ENCODE results near the gene EOLA2. TPM values are rescaled to one million over a fixed set of nuclear protein-coding genes. Genes with fewer than 3 reads are reported as not detected.
"Not testable (repeated sequence)": the region's sequence is repeated elsewhere in the genome, so short reads cannot be mapped to it uniquely, and the experiment has no call there.

EOLA2 gene
- total RNA-seq, 1 experiment from 2014 or later = 41.2 TPM

DNA sequence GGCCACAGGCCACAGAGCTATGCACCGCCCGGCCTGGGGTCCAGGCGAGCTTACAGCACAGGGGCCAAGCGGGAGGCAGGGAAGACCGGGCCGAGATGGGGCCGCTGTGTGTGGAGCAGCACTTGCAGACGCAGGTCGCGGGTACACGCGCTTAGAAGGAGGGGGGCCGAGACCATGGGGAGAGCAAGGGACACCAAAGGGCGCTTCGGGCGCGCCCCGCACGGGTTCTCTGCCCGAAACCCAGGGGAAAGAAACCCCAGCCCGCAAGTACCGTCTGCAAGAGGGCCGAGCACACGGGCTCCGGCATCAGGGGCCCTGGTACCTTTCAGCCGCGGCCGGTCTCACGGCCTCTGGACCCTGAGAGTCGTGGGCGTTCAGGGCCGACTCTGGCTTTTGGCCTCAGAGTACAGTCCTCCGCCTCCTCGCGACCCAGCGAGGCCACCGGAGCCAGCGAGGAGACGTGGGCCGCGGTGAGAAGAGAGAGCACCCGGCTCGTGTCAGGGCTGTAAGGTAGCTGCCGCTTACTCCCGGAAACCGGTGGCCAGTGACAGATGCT is 342 bp downstream of the EOLA2 start (continued):
- TF ChIP-seq HMGA2 (CRISPR knock-in tag; IDR thresholded peaks at IDR 0.05) (no peak), SMAD3 (CRISPR knock-in tag; IDR thresholded peaks at IDR 0.05; ENCODE audit: borderline replicate concordance) (no peak)

DNA sequence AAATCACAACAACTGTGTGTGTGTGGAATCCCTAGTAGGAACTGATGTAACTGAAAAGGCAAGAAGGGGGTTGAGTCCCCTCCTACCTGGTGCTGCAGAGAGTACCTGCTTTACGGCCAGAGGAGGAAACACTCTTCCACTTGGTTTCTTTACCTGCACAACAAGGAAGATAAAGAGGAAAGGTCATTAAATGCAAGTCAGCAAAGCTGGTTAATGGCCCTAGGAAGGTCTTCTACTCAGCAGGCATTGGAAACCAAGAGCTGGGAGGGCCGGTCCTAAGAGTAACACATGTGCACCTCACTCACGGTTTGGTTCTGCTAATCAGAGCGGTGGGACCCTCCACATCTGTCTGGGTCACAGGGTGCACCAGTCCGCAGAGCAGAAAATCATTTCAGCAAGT is 963 bp downstream of the EOLA2 start:
- H3K9me3 Mint-ChIP-seq; H3K36me3 Mint-ChIP-seq; DNase-seq (ENCODE audit: low spot score); ATAC-seq; H3K4me1 Mint-ChIP-seq; H3K27ac Mint-ChIP-seq; H3K27me3 Mint-ChIP-seq (ENCODE audit: low read depth); POLR2A ChIA-PET: not testable (repeated sequence)
- CTCF ChIA-PET = interaction anchor here (3.7 kb wide), 1 partner anchor 56 kb away, joined by 14 read pairs; the partner anchor contains the start of gene MAGEA8
- peak overlapping the region; percentile 77 for H3K4me3 Mint-ChIP-seq

DNA sequence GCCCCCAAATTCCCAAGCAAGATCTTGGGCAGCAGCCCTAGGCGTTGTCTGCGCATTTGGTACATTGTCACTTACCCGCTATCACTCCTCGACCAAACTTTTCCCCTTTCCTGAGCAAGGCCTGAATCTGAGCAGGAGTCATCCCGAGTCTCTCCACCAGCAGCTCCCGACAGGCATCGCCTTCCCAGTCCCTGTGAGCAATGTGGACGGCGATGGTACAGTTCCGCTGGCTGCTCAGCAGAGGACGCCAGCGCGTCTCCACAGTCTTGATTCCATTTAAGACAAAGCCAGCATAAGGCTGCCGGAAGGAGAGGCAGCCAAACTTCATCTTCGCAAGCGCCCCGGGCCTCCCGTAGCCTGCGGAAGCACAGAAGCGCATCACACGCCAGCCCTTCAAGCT is 4.7 kb downstream of the EOLA2 start:
- H3K27ac Mint-ChIP-seq; H3K36me3 Mint-ChIP-seq; H3K4me3 Mint-ChIP-seq; H3K27me3 Mint-ChIP-seq (ENCODE audit: low read depth); CTCF ChIA-PET; H3K4me1 Mint-ChIP-seq; H3K9me3 Mint-ChIP-seq; POLR2A ChIA-PET: not testable (repeated sequence)
- ATAC-seq (peak; percentile 48), DNase-seq (ENCODE audit: low spot score) (peak; percentile 23)

DNA sequence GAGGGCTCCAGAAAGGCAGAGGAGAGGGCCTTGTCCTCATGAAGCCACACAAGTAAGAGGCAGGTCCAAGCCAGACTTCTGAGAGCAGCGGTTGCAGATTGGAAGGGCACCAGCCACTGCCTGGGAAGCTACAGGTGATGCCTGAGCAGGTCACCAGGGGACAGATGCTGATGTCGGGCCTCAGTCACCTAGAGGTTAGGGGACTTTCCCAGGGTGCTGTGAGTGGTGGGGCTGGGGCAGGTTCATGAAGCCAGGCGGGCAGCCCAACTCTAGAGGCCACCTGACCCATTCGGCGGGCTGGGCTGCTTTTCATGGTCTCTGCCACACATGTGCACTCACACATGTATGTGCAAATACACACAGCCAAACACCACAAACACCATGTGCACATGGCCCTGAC is 5.3 kb downstream of the EOLA2 start:
- DNase-seq (ENCODE audit: low spot score) = not testable (repeated sequence)

DNA sequence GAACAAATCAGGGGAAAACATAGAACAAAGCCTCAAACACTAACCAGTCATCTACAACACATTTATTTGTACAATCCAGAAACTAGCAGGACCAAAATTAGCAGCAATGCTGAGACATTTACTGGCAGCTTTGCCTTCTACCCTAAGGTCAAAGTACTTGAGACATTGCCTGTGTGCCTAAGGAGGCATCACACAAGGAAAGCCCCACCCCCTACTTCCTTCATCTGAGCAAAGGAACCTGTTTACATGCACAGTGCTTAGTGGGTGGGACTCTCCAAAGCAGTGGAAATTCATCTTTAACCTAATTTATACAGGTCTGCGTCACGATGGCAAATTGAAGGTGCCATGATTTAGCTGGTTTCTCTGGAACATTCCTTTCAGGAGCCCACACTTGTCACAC is 6.1 kb downstream of the EOLA2 start:
- H3K27me3 Mint-ChIP-seq (ENCODE audit: low read depth); H3K27ac Mint-ChIP-seq; POLR2A ChIA-PET; CTCF ChIA-PET; H3K4me1 Mint-ChIP-seq; H3K36me3 Mint-ChIP-seq; H3K9me3 Mint-ChIP-seq; DNase-seq (ENCODE audit: low spot score); H3K4me3 Mint-ChIP-seq; ATAC-seq: not testable (repeated sequence)

More for the DNA sequence above, 5.3 kb downstream of the EOLA2 start:
- H3K4me3 Mint-ChIP-seq; CTCF ChIA-PET; H3K27me3 Mint-ChIP-seq (ENCODE audit: low read depth); H3K36me3 Mint-ChIP-seq; H3K4me1 Mint-ChIP-seq; ATAC-seq; POLR2A ChIA-PET; H3K27ac Mint-ChIP-seq; H3K9me3 Mint-ChIP-seq: not testable (repeated sequence)

DNA sequence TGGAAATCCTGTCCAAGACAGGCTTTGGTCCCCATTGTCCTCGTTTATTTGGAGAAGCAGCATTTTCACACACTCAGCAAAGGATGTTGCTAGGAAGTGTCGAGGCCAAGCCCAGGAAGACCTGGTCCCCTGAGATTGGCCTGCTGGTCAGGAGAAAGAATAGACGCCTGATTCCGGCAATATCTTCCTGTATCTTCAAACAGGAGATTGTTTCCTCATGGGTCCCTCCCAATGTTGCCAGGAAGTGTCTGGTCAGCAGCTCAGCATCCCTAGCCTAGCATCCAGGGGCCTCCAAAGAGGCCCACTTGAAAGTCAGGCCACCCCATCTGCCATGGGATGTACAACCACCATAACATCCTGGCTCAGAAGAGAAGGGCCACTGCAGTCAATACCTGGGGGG is 6.9 kb downstream of the EOLA2 start:
- H3K36me3 Mint-ChIP-seq; POLR2A ChIA-PET; H3K27ac Mint-ChIP-seq; H3K9me3 Mint-ChIP-seq; DNase-seq (ENCODE audit: low spot score); H3K4me1 Mint-ChIP-seq; H3K27me3 Mint-ChIP-seq (ENCODE audit: low read depth); CTCF ChIA-PET; ATAC-seq; H3K4me3 Mint-ChIP-seq: not testable (repeated sequence)

DNA sequence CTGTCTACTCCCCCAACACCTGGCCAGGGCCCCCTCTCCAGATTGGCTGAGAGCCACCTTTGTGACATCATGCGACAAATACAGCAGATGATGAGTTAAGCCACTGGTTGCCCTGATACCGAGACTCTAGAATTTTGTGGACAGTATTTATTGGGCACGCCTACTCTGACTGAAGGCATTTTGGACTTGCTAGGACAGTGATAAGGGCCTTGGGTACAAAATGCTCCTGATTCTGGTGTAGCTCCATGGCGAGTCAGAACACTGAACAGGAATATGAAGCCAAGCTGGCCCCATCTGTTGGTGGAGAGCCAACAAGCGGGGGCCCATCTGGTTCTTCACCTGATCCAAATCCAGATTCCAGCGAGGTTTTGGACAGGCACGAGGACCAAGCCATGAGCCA is 8.9 kb downstream of the EOLA2 start, which contains the start of gene HSFX4:
Gene HSFX4 (plus strand): TSS at position 174 of the 400 bp plus-strand sequence. CDS start 72 bp downstream, at position 246.
- POLR2A ChIA-PET, H3K4me1 Mint-ChIP-seq: not testable (repeated sequence)

DNA sequence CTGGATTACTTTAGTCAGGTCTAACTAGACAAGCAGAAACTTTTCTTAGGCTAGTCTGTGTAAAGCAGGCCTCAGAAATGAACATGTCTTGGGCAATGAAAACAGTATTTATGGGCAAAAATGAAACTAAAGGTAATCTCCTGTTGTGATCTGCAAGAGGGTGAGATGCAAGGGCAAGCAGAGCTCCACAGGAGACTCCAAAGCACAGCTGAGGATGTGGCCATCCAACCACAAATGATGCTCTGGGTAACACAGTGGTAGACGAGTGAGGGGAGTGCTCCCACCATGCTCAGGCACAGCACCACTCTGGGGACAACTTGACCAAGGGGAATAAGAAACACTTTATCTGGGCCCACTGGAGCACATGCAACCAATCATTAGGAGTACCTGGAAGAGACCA is 9.7 kb downstream of the EOLA2 start:
- POLR2A ChIA-PET, H3K4me3 Mint-ChIP-seq: not testable (repeated sequence)

More for the DNA sequence above, 8.9 kb downstream of the EOLA2 start, which contains the start of gene HSFX4:
- H3K9me3 Mint-ChIP-seq; H3K4me3 Mint-ChIP-seq; H3K36me3 Mint-ChIP-seq; H3K27me3 Mint-ChIP-seq (ENCODE audit: low read depth); H3K27ac Mint-ChIP-seq; DNase-seq (ENCODE audit: low spot score); CTCF ChIA-PET; ATAC-seq: not testable (repeated sequence)

DNA sequence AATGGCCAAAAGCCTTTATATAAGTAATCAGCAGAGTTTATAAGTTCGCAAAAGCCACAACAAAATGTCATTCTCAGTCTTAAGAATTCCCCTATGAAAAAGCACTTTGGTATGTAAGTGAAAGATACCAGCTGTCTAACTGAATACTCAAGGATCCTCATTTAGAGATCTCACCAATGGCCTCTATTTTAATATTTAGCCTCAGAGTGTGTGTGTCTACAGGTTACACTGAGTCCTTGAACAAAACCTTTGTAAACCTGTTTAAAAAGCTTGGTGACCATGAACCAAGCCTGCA is 10.4 kb downstream of the EOLA2 start:
- H3K4me3 Mint-ChIP-seq; DNase-seq (ENCODE audit: low spot score); POLR2A ChIA-PET; CTCF ChIA-PET; H3K4me1 Mint-ChIP-seq; H3K27me3 Mint-ChIP-seq (ENCODE audit: low read depth); ATAC-seq; H3K36me3 Mint-ChIP-seq; H3K9me3 Mint-ChIP-seq; H3K27ac Mint-ChIP-seq: not testable (repeated sequence)

More for the DNA sequence above, 9.7 kb downstream of the EOLA2 start:
- H3K27me3 Mint-ChIP-seq (ENCODE audit: low read depth); H3K36me3 Mint-ChIP-seq; DNase-seq (ENCODE audit: low spot score); H3K9me3 Mint-ChIP-seq; H3K4me1 Mint-ChIP-seq; H3K27ac Mint-ChIP-seq; ATAC-seq; CTCF ChIA-PET: not testable (repeated sequence)

DNA sequence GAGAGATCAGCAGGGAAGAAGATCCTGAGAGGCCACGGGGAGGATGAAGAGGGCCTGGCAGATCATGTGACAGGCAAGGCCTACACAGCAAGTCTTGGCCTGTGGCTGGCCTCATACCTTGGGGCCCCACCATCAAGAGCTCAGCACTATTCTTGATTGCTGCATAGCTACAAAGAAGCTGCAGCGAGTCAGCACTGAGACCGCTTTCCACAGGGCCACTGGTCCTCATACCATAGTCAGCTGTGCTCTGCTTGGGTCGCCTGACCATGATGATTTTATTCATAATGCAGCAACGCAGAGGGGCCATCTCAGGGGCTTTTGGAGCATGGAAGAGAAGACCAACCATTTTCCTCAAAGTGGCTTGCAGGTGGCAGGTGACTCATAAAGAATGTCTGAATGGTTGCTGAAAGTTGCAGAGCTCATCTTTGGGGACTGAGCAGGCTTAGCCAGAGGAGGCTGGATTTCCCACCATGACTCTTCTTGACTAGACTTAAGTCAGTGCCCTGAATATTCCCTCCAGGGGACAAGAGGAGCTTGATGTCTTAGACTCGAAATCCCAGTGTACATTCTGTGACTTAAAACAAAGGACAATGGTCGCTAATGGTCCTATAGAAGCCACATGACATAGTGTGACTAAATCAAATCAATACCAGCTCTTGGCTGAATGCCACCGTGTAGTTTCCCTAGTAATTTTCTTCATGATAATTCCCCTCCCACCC is 10.9 kb downstream of the EOLA2 start:
- H3K4me3 Mint-ChIP-seq; ATAC-seq; POLR2A ChIA-PET; H3K27me3 Mint-ChIP-seq (ENCODE audit: low read depth); H3K9me3 Mint-ChIP-seq; DNase-seq (ENCODE audit: low spot score); H3K4me1 Mint-ChIP-seq; CTCF ChIA-PET; H3K36me3 Mint-ChIP-seq; H3K27ac Mint-ChIP-seq: not testable (repeated sequence)

DNA sequence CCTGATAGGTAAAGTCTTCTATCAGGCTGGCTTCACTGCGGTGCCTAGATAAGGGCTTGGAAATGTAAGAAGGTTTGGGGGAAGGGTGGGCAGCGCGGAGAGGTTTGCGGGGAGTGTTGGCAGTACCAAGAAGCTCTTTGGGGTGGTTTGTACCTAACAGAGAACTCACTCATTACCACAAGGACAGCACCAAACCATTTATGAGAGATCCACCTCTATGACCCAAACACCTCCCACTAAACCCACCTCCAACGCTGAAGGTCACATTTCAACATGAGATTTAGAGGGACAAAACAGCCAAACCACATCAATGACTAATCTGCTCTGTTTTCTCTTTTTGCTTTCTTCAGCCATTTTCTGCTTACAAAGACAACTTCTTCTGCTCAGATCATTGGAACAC is 13.9 kb downstream of the EOLA2 start:
- H3K4me1 Mint-ChIP-seq; H3K36me3 Mint-ChIP-seq; H3K27me3 Mint-ChIP-seq (ENCODE audit: low read depth); CTCF ChIA-PET; POLR2A ChIA-PET; H3K9me3 Mint-ChIP-seq; H3K27ac Mint-ChIP-seq; H3K4me3 Mint-ChIP-seq; DNase-seq (ENCODE audit: low spot score); ATAC-seq: not testable (repeated sequence)

DNA sequence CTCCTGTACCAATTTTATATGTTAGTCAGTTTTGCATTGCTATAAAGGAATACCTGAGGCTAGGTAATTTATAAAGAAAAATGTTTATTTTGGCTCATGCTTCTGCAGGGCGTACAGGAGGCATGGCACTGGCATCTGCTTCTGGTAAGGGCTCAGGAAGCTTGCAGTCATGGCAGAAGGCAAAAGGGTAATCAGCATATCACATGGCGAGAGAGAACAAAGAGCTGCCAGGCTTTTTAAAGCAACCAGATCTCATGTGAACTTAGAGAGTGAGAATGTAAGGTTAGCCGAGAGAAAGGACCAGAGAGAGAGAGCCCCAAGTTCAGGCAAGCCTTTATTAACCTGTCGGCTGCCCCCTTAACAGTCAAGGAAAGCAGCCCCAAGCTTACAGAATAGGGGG is 14.5 kb downstream of the EOLA2 start:
- CTCF ChIA-PET, H3K36me3 Mint-ChIP-seq: not testable (repeated sequence)

More for the DNA sequence above, 14.5 kb downstream of the EOLA2 start:
- H3K27ac Mint-ChIP-seq; DNase-seq (ENCODE audit: low spot score); ATAC-seq; H3K4me1 Mint-ChIP-seq; H3K4me3 Mint-ChIP-seq; POLR2A ChIA-PET; H3K27me3 Mint-ChIP-seq (ENCODE audit: low read depth); H3K9me3 Mint-ChIP-seq: not testable (repeated sequence)

All from WTC11 (cell line).